HG03135 (cell line): ENCODE measurements around the gene CABP4.
"Not testable (repeated sequence)": the region's sequence is repeated elsewhere in the genome, so short reads cannot be mapped to it uniquely, and the experiment has no call there.

Source experiments
- ATAC-seq: cut with Tn5 transposase; IDR thresholded peaks from one replicate; pipeline ENCODE4 v1.9.1; 2021; ENCODE audit warnings: mild to moderate bottlenecking, moderate library complexity; ENCODE audit not compliant: unreplicated experiment

Gene CABP4

DNA sequence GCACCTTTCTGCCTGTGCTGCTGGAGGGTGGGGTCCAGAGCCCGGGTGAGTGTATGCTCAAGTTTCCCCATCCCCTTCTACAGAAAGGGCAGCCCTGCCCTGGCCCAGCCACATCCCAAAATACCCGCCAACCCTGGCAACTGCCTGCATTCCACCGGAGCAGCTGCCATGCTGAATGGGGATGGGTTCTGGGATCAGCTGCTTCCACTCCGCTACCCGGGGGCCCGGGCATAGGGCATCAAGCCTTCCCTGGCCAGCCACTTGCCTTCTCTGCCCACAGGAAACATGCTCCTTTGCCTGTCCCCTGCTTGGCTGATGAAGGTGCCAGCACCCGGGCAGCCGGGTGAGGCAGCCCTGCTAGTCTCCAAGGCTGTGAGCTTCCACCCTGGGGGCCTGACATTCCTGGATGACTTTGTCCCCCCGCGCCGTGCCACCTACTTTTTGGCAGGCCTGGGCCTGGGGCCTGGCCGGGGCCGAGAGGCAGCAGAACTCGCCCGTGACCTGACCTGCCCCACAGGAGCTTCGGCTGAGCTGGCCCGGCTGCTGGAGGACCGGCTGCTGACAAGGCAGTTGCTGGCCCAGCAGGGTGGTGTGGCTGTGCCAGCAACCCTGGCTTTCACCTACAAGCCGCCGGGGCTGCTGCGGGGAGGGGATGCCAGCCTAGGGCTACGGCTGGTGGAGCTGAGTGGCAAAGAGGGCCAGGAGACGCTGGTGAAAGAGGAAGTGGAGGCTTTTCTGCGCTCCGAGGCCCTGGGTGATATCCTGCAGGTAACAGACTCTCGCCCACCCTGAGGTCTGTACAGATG lies 36.5 kb upstream of the CABP4 start:
- ATAC-seq = no peak

GRCh38 chr11:67419325-67420049 lies 35.7 kb upstream of the CABP4 start:
- ATAC-seq = no peak

GRCh38 chr11:67420147-67420645 lies 35.0 kb upstream of the CABP4 start:
- no peak for ATAC-seq

- peak; percentile 71 for ATAC-seq
Measured at GRCh38 chr11:67420646-67421429, 34.3 kb upstream of the CABP4 start.

DNA sequence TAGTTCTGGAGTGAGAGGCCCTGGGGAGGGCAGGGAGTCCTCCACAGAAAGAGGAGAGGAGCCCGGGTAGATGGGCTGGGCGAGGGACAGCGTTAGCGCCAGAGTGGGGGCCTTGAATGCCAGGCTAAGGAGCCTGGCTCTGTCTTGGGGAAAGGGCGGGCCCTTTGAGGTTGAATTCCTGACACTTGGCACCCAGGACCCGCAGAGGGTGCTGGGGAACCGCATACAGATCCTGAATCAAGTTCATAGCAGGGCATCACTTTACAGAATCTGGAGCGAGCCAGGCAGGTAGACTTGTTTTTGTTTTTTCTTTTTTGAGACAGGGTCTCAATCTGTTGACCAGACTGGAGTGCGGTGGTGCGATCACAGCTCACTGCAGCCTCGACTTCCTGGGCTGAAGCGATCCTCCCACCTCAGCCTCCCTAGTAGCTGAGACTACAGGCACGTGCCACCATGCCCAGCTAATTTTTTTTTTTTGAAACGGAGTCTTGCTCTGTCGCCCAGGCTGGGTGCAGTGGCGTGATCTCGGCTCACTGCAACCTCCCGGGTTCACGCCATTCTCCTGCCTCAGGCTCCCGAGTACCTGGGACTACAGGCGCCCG lies 33.6 kb upstream of the CABP4 start:
- no peak for ATAC-seq

DNA sequence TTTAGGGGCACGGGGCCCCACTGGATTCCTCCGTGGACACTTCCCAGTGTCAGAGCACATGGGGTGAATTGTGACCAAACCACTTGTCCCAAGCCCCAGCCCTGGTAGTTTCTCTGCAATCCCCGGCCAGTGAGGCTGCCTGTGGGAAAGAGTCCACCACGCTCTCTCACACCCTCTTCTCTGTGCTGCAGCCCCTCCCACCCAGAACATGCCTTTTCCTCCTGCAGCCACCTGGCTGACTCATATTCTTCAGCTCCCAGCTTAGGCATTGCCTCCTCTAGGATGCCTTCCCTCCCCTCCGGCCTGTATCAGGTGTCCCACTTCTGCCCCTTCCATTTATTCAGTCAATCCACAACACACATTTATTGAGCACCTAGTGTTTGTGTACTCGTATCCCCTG lies 32.3 kb upstream of the CABP4 start:
- no peak for ATAC-seq

DNA sequence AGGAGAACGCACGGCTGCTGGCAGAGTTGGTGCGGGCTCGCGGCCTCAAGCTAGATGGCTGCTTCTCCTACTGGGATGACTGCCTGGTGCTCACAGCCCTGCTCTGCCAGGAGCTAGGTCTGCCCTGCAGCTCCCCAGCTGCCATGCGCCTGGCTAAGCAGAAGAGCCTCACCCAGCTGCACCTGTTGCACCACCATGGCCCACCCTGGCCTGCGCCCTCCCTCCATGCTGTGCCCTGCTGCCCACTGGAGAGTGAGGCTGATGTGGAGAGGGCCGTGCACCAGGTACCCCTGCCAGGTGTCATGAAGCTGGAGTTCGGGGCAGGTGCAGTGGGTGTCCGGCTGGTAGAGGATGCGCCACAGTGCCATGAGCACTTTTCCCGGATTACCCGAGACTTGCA lies 31.7 kb upstream of the CABP4 start:
- ATAC-seq = no peak

GRCh38 chr11:67423891-67424613 lies 31.1 kb upstream of the CABP4 start:
- no peak for ATAC-seq

DNA sequence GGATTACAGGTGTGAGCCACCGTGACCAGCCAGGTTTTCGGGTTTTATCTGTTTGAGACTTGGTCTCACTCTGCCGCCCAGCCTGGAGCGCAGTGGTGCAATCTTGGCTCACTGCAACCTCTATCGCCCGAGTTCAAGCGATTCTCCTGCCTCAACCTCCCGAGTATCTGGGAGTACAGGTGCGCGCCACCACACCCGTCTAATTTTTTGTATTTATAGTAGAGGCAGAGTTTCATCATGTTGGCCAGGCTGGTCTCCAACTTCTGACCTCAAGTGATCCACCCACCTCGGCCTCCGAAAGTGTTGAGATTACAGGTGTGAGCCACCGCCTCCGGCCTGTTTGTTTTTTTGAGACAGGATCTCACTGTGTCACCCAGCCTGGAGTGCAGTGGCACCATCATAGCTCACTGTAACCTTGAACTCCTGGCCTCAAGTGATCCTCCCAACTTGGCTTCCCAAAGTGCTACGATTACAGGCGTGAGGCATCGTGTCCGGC lies 27.7 kb upstream of the CABP4 start:
- not testable (repeated sequence) for ATAC-seq

DNA sequence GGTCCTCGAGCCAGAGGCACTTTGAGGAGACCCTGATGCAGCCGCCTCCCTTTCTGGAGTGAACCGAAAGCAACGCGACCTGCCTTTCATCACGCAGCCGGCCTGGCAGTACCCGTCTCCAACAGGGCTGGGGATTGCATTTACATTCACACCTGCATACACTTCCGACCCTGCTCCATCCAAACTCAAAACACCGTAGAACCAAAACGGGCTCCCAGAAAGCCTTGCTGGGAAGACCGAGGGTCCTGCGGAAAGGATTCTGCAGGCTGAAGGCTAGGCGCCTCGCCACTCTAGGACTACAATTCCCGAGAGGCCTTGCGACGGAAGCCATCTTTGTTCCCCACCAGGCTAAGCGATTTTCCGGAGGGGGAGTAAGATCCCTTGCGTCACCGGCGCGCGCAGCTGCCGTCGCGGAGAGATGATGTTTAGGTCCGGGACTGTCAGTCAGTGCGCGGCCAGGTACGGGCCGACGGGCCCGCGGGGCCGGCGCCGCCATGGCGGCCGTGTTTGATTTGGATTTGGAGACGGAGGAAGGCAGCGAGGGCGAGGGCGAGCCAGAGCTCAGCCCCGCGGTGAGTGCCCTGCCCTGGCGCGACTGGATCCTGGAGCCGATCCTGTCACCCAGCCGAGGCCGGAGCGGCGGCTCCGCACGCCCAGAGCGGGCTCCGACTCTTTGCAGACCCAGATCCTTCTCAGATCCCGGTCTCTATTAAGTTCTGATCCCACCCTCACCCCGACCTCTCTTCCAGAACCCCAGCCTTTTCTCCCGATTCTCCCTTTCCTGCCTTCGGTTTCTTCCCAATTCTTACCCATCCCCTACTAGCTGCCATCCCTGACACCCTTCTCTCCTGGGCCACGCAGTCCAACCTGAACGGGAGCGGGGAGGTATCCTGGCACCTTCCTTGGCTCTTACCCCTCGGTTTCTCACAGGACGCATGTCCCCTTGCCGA lies 26.8 kb upstream of the CABP4 start, which contains the start of gene RPS6KB2:
Gene RPS6KB2 (plus strand): TSS at position 443 of the 950 bp plus-strand sequence. CDS start 52 bp downstream, at position 495.
- ATAC-seq = peak; percentile 82

- no peak for ATAC-seq
Measured at GRCh38 chr11:67429038-67429668, 26.0 kb upstream of the CABP4 start.

DNA sequence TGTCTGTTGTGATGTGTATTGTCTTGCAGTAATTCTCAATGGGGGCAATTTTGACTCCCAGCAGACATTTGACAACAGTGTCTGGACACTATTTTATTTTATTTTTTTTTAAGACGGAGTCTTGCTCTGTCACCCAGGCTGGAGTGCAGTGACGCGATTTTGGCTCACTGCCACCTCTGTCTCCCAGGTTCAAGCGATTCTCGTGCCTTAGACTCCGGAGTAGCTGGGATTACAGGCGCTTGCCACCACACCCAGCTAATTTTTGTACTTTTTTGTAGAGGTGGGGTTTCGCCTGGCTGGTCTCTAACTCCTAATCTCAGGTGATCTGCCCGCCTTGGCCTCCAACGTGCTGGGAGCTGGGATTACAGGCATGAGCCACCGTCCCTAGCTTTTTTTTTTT lies 25.4 kb upstream of the CABP4 start:
- no peak for ATAC-seq

DNA sequence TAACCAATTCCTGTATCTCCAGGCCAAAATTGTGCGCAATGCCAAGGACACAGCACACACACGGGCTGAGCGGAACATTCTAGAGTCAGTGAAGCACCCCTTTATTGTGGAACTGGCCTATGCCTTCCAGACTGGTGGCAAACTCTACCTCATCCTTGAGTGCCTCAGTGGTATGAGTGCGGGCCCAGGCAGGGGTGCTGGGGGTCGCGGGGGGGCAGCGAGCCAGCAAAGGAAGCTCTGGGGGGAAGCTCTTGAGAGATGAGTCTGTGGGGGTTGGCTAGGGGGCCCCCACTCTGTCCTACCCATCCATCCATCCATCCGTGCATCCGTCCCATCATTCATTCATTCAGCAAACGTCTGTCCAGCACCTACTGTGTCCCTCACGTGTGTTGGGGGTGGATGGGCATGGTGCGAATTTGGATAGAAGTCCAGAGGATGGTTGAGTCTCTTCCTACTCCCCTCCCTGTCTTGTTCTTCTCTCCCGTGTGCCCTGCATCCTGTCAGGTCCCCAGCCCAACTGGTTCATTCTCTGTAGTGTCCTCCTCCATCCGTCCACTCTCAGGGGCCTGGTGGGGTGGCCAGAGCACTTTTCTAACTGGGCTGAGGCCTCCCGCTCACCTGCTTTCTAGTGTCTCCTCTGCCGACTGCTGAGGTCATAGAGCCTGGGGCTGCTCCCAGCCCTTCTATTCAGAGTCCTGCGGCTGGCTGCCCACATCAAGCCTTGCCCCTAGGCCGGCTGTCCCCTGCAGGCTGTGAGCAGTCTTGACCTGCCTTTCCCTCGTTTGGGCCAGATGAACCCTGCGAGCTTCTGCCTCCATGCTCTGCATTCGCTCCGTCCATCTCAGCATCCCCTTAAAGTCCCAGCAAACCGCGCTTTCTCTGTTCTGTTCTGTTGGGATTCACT lies 23.6 kb upstream of the CABP4 start:
- ATAC-seq = no peak

DNA sequence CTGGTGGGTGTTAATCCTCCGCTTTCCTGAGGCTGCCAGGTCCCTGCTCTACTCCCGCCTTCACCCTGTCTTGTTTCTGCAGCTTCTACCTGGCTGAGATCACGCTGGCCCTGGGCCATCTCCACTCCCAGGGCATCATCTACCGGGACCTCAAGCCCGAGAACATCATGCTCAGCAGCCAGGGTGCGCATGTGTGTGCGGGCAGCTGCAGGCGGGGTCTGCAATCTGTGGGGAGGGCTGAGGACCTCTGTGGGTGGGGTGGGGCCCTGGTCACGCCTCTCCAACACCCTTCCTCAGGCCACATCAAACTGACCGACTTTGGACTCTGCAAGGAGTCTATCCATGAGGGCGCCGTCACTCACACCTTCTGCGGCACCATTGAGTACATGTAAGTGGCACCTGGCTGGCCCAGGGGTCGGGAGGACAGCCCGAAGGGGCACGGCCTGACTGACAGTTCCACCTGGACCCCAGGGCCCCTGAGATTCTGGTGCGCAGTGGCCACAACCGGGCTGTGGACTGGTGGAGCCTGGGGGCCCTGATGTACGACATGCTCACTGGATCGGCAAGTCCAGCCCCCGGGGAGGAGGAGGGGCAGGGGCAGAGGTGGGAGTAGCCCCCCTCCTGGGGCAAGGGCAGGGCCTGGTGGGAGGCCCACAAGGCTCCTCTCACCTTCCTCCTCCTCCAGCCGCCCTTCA lies 22.4 kb upstream of the CABP4 start:
- ATAC-seq = no peak

DNA sequence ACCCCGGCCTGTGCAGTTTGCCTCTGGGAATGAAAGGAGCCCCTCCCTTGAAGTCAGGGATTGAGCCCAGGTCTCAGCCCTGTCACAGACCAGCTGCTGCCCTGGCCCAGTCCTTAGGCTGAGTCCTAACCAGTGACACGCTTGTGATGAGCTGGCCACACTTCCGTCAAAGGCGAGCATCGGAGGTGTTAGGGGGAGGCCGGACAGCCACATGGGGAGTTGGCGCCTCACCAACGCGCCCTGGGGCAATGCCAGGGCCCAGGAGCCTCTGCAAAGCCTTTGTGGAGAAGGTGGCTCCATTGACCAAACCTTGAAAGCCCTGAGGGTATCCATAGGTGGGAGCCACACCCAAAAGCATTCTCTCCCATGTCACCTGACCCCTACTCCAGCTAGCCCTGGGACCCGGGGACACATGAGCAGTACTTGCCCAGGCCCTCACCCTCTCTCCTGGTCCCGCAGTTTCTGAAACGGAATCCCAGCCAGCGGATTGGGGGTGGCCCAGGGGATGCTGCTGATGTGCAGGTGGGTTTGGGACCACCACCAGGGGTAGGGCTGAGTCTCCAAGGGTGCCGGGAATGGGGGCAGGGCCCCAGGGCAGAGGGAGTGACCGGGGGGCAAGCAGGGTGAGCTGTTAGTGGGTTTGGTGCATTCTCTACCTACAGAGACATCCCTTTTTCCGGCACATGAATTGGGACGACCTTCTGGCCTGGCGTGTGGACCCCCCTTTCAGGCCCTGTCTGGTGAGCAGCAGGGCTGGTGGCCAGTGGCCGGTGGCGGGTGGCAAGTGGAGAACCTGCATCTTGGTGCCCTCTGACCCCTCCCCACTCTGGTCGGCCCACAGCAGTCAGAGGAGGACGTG lies 21.4 kb upstream of the CABP4 start:
- ATAC-seq = no peak

DNA sequence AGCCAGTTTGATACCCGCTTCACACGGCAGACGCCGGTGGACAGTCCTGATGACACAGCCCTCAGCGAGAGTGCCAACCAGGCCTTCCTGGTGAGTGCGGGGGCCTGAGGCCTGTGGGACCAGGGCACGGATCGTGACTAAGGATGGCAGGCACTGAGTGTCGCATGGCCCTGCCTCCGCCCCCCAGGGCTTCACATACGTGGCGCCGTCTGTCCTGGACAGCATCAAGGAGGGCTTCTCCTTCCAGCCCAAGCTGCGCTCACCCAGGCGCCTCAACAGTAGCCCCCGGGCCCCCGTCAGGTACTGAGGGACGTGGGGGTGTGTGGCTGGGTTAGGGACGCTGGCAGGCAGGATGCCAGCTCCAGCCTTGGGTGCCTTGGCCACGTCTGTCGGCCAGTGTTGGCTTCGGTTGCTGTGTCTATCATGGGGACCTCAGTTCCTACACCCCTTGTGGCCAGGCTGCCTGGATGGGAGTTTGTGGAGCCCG lies 20.7 kb upstream of the CABP4 start:
- ATAC-seq = no peak
